CD8-positive, alpha-beta memory T cell (primary cell): ENCODE results near the gene PDHA1. TPM values are rescaled to one million over a fixed set of nuclear protein-coding genes. Genes with fewer than 3 reads are reported as not detected.

Experiments used
- CTCF ChIA-PET: fragments of 350-600 bp; sonication (Branson Sonifier 250); formaldehyde crosslinking; loops from one replicate; lab custom pipeline; 2021; ENCODE audit warnings: antibody characterized with exemption; lab: Charles Lee
- POLR2A ChIA-PET: fragments of 350-600 bp; sonication (Branson Sonifier 250); formaldehyde crosslinking; loops from one replicate; lab custom pipeline; 2021; ENCODE audit warnings: antibody characterized with exemption; lab: Charles Lee
- DNase-seq, 5 donors: peaks; one replicate each; pipeline versions ENCODE4 v3.0.0 to v3.0.0-alpha.2; 2020 to 2022; ENCODE audit warnings: mixed read lengths in 1 of 5
- H3K27ac ChIP-seq: one replicate; pipeline ENCODE4 v1.7.0; 2013; ENCODE audit warnings: low read depth, mild to moderate bottlenecking, low read length, moderate library complexity
- H3K27me3 ChIP-seq: 2 replicates; pipeline ENCODE4 v1.7.0; 2013; ENCODE audit warnings: low read length, mild to moderate bottlenecking; ENCODE audit not compliant: insufficient read depth, poor library complexity, severe bottlenecking
- H3K36me3 ChIP-seq: 2 replicates; pipeline ENCODE4 v1.7.0; 2013; ENCODE audit warnings: mild to moderate bottlenecking, low read length, moderate library complexity; ENCODE audit not compliant: insufficient read depth
- H3K4me1 ChIP-seq: 2 replicates; pipeline ENCODE4 v1.7.0; 2013; ENCODE audit warnings: mild to moderate bottlenecking, low read length, moderate library complexity; ENCODE audit not compliant: insufficient read depth
- H3K4me3 ChIP-seq: 2 replicates; pipeline ENCODE4 v1.7.0; 2013; ENCODE audit warnings: mild to moderate bottlenecking, low read length
- H3K9me3 ChIP-seq: 2 replicates; pipeline ENCODE4 v1.7.0; 2013; ENCODE audit warnings: mild to moderate bottlenecking, low read length
- H3K27ac Mint-ChIP-seq, 8 donors: one replicate each; pipeline ENCODE4 v1.8.0; 2020 to 2021; ENCODE audit warnings: mixed read lengths in 8 of 8, mild to moderate bottlenecking in 6 of 8, inconsistent platforms in 3 of 8, moderate library complexity in 3 of 8
- H3K27me3 Mint-ChIP-seq, 2 donors: one replicate each; pipeline ENCODE4 v1.8.0; 2020 to 2021; ENCODE audit warnings: mixed read lengths in 2 of 2, mild to moderate bottlenecking in 1 of 2, moderate library complexity in 1 of 2
- H3K36me3 Mint-ChIP-seq, 3 donors: one replicate each; pipeline ENCODE4 v1.8.0; 2020 to 2021; ENCODE audit warnings: mixed read lengths in 3 of 3, inconsistent platforms in 1 of 3, mild to moderate bottlenecking in 1 of 3
- H3K4me1 Mint-ChIP-seq, 3 donors: one replicate each; pipeline ENCODE4 v1.8.0; 2020 to 2021; ENCODE audit warnings: mixed read lengths in 3 of 3, inconsistent platforms in 1 of 3, mild to moderate bottlenecking in 1 of 3
- H3K4me3 Mint-ChIP-seq, 7 donors: one replicate each; pipeline ENCODE4 v1.8.0; 2020 to 2021; ENCODE audit warnings: mixed read lengths in 7 of 7, mild to moderate bottlenecking in 6 of 7, moderate library complexity in 4 of 7, inconsistent platforms in 2 of 7
- H3K9me3 Mint-ChIP-seq, 5 donors: one replicate each; pipeline ENCODE4 v1.8.0; 2020 to 2022; ENCODE audit warnings: mixed read lengths in 5 of 5, mild to moderate bottlenecking in 3 of 5, moderate library complexity in 2 of 5, inconsistent platforms in 1 of 5
- polyA plus RNA-seq: library from polyadenylated mRNA; unstranded; fragments of 300-500 nt; fragmentation: Illumina TruSeq; gene quantifications from one replicate; pipeline ENCODE4 v1.2.3, GENCODE V29; 2021
- total RNA-seq, 2 experiments: library from RNA; stranded (reverse); gene quantifications; one replicate each; pipeline ENCODE4 v1.2.3, GENCODE V29; 2021

Gene PDHA1
- total and polyA plus RNA-seq, 3 experiments from 2014 or later = 81.6 to 265 (median 251) TPM

DNA sequence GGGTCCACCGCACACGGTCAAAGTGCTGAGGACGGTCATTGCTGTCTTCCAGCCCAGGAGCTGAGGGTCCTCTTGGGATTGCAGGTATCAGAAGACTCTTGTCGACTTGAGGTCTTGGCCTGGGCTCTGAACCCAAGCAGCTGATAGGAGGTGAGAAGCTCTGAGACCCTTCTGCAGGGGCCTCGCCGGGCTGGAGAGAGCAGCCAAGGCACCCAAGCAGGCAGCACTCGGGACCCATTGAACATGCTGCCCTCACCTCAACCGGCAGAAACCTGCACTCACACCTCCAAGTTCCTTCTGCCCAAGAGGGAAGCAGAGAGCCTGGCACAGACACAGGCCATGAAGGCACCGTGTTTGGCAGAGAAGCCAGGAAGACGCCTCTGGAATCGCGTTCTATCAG lies 34.1 kb downstream of the PDHA1 start:
- no peaks in the 10 kb centered on the region for H3K27me3 ChIP-seq
- H3K4me3 ChIP-seq = no peak overlapping the region
- H3K27ac Mint-ChIP-seq = no peak overlapping the region
- H3K4me1 Mint-ChIP-seq = peaks cover 0 to under 1% (median under 1%) of the 10 kb centered on the region in 3 donors
- H3K36me3 Mint-ChIP-seq = peaks cover 0 to 1% (median 0%) of the 10 kb centered on the region in 3 donors
- POLR2A ChIA-PET = no interaction called here
- peaks cover 6 to 10% of the 10 kb centered on the region in 2 donors for H3K27me3 Mint-ChIP-seq
- H3K9me3 ChIP-seq = no peaks in the 10 kb centered on the region
- no peak overlapping the region for H3K4me3 Mint-ChIP-seq
- CTCF ChIA-PET = no interaction called here
- H3K4me1 ChIP-seq = no peaks in the 10 kb centered on the region
- DNase-seq = no peak
- no peaks in the 10 kb centered on the region for H3K9me3 Mint-ChIP-seq
- H3K36me3 ChIP-seq = no peaks in the 10 kb centered on the region
- H3K27ac ChIP-seq = no peak overlapping the region

DNA sequence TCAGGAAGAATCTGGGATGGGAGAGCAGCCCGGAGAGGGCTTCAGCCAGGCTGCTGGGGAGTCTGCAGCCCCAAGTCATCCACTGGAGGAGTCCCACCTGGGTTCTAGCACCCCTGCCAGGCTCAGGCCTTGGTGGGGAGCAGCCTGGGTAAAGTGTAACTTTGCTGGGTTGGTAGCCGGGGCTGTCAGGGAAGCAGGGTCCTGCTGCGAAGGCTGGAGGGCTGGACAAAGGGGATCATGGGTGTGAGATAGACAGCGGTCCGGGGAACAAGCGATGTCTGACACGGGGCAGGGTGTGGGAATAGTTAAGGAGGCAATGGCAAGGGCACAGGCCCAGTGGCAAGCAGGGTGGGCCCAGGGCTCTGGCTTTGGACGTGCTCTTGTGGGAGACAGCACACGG lies 37.6 kb downstream of the PDHA1 start:
- Mint-ChIP-seq H3K4me1 (no peaks in the 10 kb centered on the region), H3K9me3 (no peaks in the 10 kb centered on the region), H3K27ac (no peak overlapping the region), H3K4me3 (no peak overlapping the region), H3K36me3 (peaks cover 0 to 1% (median 0%) of the 10 kb centered on the region in 3 donors), H3K27me3 (peaks cover 6 to 10% of the 10 kb centered on the region in 2 donors)
- H3K4me3 ChIP-seq = no peak overlapping the region
- ChIA-PET CTCF (interaction anchor here (1.0 kb wide), 1 partner anchor 9 kb away, joined by 3 read pairs; no protein-coding TSS in a partner anchor), POLR2A (no interaction called here)
- no peaks in the 10 kb centered on the region for H3K9me3 ChIP-seq
- H3K36me3 ChIP-seq = no peaks in the 10 kb centered on the region
- no peaks in the 10 kb centered on the region for H3K27me3 ChIP-seq
- no peak overlapping the region for H3K27ac ChIP-seq
- DNase-seq = no peak
- no peaks in the 10 kb centered on the region for H3K4me1 ChIP-seq

GRCh38 chrX:19382555-19383145 lies 38.9 kb downstream of the PDHA1 start:
- H3K27me3 Mint-ChIP-seq = peaks cover 6 to 10% of the 10 kb centered on the region in 2 donors
- CTCF ChIA-PET = interaction anchor here (1.1 kb wide), 1 partner anchor 10 kb away, joined by 8 read pairs; no protein-coding TSS in a partner anchor

GRCh38 chrX:19386679-19387078 lies 43.0 kb downstream of the PDHA1 start:
- H3K27me3 ChIP-seq = no peaks in the 10 kb centered on the region
- H3K4me1 ChIP-seq = no peaks in the 10 kb centered on the region
- no peak for DNase-seq
- ChIA-PET CTCF (no interaction called here), POLR2A (no interaction called here)
- H3K36me3 ChIP-seq = no peaks in the 10 kb centered on the region
- H3K36me3 Mint-ChIP-seq = no peaks in the 10 kb centered on the region
- no peaks in the 10 kb centered on the region for H3K9me3 Mint-ChIP-seq
- no peak overlapping the region for H3K27ac ChIP-seq
- H3K27ac Mint-ChIP-seq = no peak overlapping the region
- H3K27me3 Mint-ChIP-seq = peaks cover 0 to 3% of the 10 kb centered on the region in 2 donors
- H3K4me1 Mint-ChIP-seq = no peaks in the 10 kb centered on the region
- no peak overlapping the region for H3K4me3 Mint-ChIP-seq
- no peak overlapping the region for H3K4me3 ChIP-seq
- H3K9me3 ChIP-seq = no peaks in the 10 kb centered on the region

More at GRCh38 chrX:19382555-19383145, 38.9 kb downstream of the PDHA1 start:
- POLR2A ChIA-PET = interaction anchor here (0.6 kb wide), 1 partner anchor 755 kb away, joined by 7 read pairs; no protein-coding TSS in a partner anchor
- Histone ChIP-seq H3K27me3 (no peaks in the 10 kb centered on the region), H3K4me3 (no peak overlapping the region), H3K27ac (no peak overlapping the region), H3K9me3 (no peaks in the 10 kb centered on the region), H3K4me1 (no peaks in the 10 kb centered on the region), H3K36me3 (no peaks in the 10 kb centered on the region)
- H3K4me3 Mint-ChIP-seq = no peak overlapping the region
- no peaks in the 10 kb centered on the region for H3K9me3 Mint-ChIP-seq
- no peaks in the 10 kb centered on the region for H3K4me1 Mint-ChIP-seq
- H3K36me3 Mint-ChIP-seq = peaks cover 0 to 1% (median 0%) of the 10 kb centered on the region in 3 donors
- DNase-seq = peak in 4 of 5 donors; percentile 7 to 63 (median 20)
- peak overlapping the region in 1 of 8 donors; percentile 38 for H3K27ac Mint-ChIP-seq

DNA sequence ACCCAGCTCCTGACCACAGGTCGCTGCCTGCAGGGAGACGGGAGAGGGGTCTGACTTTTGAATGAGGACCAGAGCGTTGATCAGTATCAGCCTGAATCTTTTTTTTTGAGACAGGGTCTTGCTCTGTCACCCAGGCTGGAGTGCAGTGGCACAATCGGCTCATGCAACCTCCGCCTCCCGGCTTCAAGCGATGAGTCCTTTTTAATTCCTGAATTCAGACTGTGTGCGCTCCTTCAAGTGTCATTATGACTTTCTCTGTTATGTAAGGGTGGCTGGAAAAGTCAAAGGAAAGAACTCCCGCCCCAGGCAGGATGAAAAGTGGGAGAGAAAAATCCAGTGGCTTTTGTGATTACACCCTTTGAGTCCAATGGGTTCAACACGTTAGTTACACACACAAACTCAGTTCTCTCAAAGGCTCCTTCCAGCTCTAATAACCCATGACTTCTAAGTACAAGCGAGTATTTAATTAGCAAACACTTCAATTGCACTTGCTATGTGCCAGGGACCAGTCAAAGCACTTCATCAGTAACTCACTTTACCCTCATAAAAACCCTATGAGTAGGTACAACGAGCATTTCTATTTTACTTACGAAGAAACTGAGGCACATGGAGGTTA lies 44.4 kb downstream of the PDHA1 start:
- CTCF ChIA-PET = no interaction called here
- H3K27ac ChIP-seq = no peak overlapping the region
- POLR2A ChIA-PET = no interaction called here
- no peaks in the 10 kb centered on the region for H3K27me3 ChIP-seq
- Mint-ChIP-seq H3K27me3 (peaks cover 0 to 2% of the 10 kb centered on the region in 2 donors), H3K36me3 (no peaks in the 10 kb centered on the region), H3K4me3 (no peak overlapping the region), H3K4me1 (no peaks in the 10 kb centered on the region), H3K9me3 (no peaks in the 10 kb centered on the region), H3K27ac (no peak overlapping the region)
- no peak overlapping the region for H3K4me3 ChIP-seq
- H3K4me1 ChIP-seq = no peaks in the 10 kb centered on the region
- no peak for DNase-seq
- no peaks in the 10 kb centered on the region for H3K9me3 ChIP-seq
- no peaks in the 10 kb centered on the region for H3K36me3 ChIP-seq

DNA sequence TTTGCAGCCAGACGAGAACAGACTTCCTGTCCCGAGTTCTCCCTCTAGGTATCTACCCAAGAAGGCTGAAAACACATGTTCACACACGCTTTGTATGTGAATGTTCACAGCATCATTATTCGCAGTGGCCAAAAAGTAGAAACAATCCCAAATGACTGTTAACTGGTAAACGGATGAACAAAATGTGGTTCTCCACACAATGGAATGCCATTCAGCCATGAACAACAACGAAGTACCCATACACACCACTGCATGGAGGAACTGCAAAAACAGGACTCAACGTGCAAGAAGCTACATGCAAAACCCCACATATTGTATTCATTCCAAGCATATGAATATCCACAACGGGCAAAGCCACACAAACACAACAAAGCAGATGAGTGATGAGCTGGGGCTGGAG lies 45.0 kb downstream of the PDHA1 start:
- POLR2A ChIA-PET = no interaction called here
- peaks cover 0 to 2% of the 10 kb centered on the region in 2 donors for H3K27me3 Mint-ChIP-seq
- H3K4me1 Mint-ChIP-seq = no peaks in the 10 kb centered on the region
- CTCF ChIA-PET = no interaction called here
- H3K36me3 Mint-ChIP-seq = no peaks in the 10 kb centered on the region
- no peak overlapping the region for H3K4me3 ChIP-seq
- no peaks in the 10 kb centered on the region for H3K9me3 ChIP-seq
- H3K36me3 ChIP-seq = no peaks in the 10 kb centered on the region
- no peaks in the 10 kb centered on the region for H3K27me3 ChIP-seq
- DNase-seq = no peak
- H3K4me3 Mint-ChIP-seq = no peak overlapping the region
- H3K27ac ChIP-seq = no peak overlapping the region
- H3K9me3 Mint-ChIP-seq = no peaks in the 10 kb centered on the region
- no peak overlapping the region for H3K27ac Mint-ChIP-seq
- H3K4me1 ChIP-seq = no peaks in the 10 kb centered on the region

- Mint-ChIP-seq H3K4me3 (no peak overlapping the region), H3K36me3 (no peaks in the 10 kb centered on the region), H3K4me1 (no peaks in the 10 kb centered on the region), H3K27me3 (peaks cover 0 to 2% of the 10 kb centered on the region in 2 donors), H3K9me3 (no peaks in the 10 kb centered on the region), H3K27ac (no peak overlapping the region)
- no peaks in the 10 kb centered on the region for H3K9me3 ChIP-seq
- H3K4me1 ChIP-seq = no peaks in the 10 kb centered on the region
- CTCF ChIA-PET = no interaction called here
- no peaks in the 10 kb centered on the region for H3K36me3 ChIP-seq
- POLR2A ChIA-PET = no interaction called here
- H3K27me3 ChIP-seq = no peaks in the 10 kb centered on the region
- no peak overlapping the region for H3K27ac ChIP-seq
- H3K4me3 ChIP-seq = no peak overlapping the region
- DNase-seq = no peak
Observed at GRCh38 chrX:19389227-19389845, 45.6 kb downstream of the PDHA1 start.

DNA sequence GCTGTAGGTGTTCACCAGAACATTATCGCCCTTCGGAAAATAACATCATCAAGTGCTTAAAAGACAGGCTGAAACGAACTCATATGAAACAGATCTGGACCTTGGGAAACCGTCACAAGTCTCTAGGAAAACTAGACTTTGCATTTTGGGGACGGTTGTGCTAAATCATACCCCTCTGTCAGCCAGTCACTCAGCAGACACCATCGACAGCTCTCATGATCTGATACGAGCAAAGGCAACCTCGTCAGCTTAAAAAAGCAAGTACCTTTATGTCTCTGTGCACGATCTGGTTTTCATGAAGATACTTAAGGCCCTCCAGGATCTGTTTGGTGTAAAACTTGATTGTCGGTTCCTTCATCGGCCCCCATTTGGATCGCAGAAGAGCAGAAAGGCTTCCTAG lies 48.4 kb downstream of the PDHA1 start:
- no peaks in the 10 kb centered on the region for H3K4me1 Mint-ChIP-seq
- peaks cover 2 to 3% of the 10 kb centered on the region in 2 donors for H3K27me3 Mint-ChIP-seq
- no peak overlapping the region for H3K4me3 Mint-ChIP-seq
- Histone ChIP-seq H3K4me3 (no peak overlapping the region), H3K4me1 (no peaks in the 10 kb centered on the region), H3K36me3 (no peaks in the 10 kb centered on the region), H3K27me3 (no peaks in the 10 kb centered on the region), H3K9me3 (no peaks in the 10 kb centered on the region), H3K27ac (no peak overlapping the region)
- ChIA-PET CTCF (no interaction called here), POLR2A (no interaction called here)
- no peaks in the 10 kb centered on the region for H3K9me3 Mint-ChIP-seq
- no peak overlapping the region for H3K27ac Mint-ChIP-seq
- no peak for DNase-seq
- no peaks in the 10 kb centered on the region for H3K36me3 Mint-ChIP-seq
